HG03460 (cell line): ENCODE results near the gene ANGPTL4.
"Not testable (repeated sequence)": the region's sequence is repeated elsewhere in the genome, so short reads cannot be mapped to it uniquely, and the experiment has no call there.

Source experiments
- ATAC-seq: cut with Tn5 transposase; IDR thresholded peaks from one replicate; pipeline ENCODE4 v1.9.1; 2021; ENCODE audit not compliant: unreplicated experiment

ANGPTL4 gene

DNA sequence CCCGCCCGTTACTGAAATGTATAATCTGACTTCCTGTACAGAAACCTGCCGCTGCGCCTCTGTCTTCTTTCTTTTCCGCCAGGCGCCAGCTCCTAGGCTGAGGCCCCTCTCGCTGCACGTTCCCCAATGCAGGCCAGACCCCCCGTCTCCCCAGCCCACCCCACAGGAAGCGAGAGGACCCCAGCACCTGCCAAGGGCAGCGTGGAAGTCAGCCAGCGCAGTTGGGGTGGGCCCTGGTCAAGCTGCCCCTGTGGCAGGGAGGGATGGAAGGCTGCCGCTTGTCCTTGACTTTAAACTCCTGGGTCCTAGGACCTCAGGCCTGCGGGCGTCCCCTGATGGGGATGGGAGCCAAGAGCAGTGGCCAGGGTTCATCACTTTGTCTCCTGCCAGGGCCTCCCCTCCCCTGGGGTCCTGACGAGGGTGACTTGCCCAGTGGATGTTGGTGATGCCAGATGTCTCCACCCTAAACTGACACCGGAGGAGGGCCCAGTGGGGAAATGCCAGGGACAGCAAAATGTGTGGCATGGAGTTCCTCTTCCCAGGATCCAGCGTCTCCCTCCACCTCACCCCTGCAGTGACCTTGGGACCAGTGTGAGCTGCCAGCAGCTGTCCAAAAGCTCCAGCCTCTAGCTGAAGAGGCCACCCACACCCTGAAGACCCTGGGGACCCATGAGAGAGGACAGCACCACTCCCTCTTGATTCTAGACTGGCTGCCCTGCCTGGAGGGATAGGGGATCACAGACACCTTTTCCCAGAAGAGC is 40.6 kb downstream of the ANGPTL4 start:
- no peak for ATAC-seq

DNA sequence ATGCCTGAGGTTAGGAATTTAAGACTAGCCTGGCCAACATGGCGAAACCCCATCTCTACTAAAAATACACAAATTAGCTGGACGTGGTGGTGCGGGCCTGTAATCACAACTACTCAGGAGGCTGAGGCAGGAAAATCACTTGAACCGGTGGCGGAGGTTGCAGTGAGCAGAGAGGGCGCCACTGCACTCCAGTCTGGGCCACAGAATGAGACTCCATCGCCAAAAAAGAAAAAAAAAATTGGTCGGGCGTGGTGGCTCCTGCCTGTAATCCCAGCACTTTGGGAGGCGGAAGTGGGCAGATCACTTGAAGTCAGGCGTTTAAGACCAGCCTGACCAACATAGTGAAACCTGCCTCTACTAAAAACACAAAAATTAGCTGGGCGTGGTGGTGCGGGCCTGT is 46.8 kb downstream of the ANGPTL4 start:
- not testable (repeated sequence) for ATAC-seq

DNA sequence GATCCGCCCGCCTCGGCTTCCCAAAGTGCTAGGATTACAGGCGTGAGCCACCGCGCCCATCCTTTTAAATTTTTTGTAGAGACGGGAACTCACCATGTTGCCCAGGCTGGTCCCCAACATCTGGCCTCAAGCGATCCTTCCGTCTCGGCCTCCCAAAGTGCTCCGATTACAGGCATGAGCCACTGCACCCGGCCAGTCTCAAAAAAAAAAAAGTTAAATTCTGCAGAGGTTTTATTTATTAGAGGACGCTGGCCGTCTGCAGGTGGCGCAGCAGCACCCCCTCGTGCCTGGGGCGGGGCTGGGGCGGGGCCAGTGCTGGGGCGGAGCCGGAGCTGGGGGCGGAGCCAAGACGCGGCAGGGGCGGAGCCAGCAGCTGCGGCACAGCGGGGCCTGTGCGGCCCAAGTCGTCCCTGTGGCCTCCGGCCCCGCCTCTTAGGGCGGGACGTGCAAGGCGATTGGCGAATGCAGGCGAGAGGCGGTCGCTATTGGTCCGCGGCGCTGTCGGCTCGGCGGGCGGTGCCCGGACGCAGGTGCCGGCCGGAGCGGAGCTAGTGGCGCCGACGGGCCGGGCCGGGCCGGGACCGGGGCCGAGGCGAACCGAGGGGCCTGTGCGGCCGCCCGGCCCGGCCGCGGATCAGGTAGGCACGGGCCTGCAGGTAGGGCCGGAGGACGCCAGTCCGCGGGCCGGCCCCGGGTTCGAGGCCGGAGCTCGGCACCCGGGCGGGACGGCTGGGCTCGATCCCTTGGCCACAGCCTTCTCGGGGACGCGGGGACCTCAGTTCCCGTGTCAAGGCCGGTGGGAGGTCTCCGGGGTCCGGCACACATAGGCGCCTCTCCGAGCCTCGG is 49.1 kb downstream of the ANGPTL4 start, which contains the start of gene MARCHF2:
Gene MARCHF2 (plus strand): TSS at position 523 of the 846 bp plus-strand sequence. CDS start 8,536 bp downstream, outside the sequence.
- peak; percentile 98 for ATAC-seq

DNA sequence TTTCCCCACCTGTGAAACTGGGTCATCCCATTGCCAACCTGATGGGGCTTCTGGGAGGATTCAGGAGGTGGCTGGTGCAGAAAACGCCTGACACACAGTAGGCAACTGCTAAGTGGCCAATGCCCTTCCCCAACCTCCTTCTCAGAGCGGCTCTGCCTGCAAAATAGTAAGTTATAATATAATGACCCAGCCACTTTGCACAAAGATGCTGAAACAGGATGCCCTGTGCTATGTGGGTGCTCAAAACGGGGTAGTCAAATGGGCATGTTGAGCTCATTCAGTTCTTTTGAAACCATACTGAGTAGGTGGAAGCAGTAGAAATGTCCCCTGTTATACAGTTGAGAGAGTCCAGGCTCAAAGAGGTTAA is 49.7 kb downstream of the ANGPTL4 start:
- ATAC-seq = no peak

DNA sequence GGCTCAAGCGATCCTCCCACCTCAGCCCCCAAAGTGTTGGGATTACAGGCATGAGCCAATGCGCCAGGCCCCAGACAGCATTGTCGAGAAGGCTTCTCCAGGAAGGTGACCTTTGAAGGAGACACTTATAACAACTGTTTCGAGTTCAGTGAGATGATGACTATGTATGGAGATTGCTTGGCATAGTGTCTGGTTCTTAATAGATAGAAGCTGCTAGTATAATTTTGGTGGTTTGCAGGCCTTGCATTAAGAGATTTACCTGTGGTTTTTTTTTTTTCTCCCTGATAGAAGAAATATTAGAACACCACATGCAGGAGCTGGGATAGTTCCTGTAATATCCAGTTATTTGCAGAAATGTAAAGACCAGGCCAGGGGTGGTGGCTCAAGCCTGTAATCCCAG is 52.8 kb downstream of the ANGPTL4 start:
- ATAC-seq = no peak

DNA sequence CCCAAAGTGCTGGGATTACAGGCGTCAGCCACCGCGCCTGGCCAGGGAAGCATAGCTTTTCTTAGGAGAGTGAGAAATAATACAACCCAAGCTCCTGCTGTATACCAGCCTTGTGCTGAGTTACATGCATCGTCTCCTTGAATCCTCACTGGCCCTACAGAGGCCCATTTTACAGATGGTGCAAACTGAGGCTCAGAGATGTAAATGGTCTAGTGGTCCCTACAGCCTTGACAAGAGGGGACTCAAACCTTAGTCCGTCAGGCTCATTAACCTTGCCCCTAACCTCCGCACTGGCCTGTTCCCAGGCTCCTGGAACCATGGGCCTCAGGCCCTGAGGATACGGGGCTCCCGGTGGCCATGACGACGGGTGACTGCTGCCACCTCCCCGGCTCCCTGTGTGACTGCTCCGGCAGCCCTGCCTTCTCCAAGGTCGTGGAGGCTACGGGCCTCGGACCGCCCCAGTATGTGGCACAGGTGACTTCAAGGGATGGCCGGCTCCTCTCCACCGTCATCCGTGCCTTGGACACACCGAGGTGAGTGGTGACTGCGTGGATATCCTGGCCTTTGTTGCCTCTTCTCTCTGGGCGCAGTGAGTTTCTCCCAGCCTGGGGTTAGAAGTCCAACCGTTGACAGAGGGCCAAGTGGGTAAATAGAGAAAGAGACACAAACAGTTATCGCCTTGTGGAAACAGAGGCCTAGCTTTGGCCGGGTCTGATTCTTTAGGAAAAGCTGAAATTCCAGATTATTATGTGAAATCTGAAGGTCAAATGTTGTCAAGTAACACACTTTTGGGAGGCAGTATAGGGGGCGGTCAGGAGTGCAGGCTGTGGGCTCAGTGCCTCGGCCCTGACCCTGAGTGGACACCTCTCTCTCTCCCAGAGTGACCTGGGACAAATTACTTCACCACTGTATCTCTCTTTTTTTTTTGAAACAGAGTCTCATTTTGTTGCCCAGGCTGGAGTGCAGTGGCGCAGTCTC is 57.8 kb downstream of the ANGPTL4 start:
- ATAC-seq = no peak

DNA sequence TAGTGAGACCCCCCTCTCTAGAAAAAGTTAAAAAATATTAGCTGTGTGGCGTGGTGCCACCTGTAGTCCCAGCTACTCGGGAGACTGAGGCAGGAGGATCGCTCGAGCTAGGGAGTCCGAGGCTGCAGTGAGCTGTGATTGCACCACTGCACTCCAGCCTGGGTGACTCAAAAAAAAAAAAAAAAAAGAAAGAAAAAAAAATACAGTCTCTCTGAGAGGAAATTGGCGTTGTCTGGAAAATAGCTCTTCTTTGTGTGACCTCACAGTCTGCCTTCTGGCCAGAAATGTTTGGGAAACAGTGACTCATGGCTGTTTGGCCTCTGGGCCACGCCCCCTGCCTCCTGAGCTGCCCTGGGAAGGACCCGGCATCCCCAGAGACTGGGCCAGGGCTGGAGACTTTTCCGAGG is 59.9 kb downstream of the ANGPTL4 start:
- no peak for ATAC-seq
